ENCODE measurements around the gene STRIP2.
A peak's percentile ranks its signal among the peaks of the same experiment; 100 is the strongest.
"Not testable (repeated sequence)": the region's sequence is repeated elsewhere in the genome, so short reads cannot be mapped to it uniquely, and the experiment has no call there.

The STRIP2 gene

DNA sequence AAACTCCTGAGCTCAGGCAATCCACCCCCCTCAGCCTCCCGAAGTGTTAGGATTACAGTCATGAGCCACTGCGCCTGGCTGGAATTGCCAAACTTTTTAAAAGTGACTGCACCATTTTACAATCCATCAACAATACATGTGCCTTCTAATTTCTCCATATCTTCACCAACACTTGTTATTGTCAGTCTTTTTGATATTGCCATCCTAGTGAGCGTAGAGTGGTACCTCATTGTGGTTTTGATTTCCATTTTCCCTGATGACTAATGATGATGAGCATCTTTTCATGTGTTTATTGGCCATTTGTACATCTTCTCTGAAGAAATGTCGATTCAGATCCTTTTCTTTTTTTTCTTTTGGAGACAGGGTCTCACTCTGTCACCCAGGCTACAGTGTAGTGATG is 21.7 kb upstream of the STRIP2 start:
- DNase-seq = no peak
- in situ Hi-C loops (cut with MboI; ENCODE audit: low pct_unique_long_range_greater_than_20kb, low sequenced_read_pairs) = no loop called here

DNA sequence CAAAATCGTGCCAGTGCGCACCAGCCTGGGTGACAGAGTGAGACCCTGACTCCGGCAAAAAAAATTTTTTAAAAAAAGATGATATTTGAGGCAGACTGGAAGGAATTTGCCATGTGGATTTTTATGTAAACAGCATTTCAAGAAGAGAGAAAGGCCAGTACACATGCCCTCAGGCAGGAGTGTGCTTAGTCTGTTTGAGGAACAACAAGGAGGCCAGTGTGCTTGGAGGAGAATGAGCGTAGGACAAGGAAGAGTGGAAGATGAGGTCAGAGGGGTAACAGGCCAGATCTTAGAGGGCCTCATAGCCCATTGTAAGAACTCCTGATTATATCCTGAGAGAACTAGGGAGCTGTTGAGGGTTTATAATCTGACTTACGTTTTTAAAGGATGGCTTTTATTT is 17.2 kb upstream of the STRIP2 start:
- no peak for DNase-seq
- in situ Hi-C loops (cut with MboI; ENCODE audit: low pct_unique_long_range_greater_than_20kb, low sequenced_read_pairs) = no loop called here

DNA sequence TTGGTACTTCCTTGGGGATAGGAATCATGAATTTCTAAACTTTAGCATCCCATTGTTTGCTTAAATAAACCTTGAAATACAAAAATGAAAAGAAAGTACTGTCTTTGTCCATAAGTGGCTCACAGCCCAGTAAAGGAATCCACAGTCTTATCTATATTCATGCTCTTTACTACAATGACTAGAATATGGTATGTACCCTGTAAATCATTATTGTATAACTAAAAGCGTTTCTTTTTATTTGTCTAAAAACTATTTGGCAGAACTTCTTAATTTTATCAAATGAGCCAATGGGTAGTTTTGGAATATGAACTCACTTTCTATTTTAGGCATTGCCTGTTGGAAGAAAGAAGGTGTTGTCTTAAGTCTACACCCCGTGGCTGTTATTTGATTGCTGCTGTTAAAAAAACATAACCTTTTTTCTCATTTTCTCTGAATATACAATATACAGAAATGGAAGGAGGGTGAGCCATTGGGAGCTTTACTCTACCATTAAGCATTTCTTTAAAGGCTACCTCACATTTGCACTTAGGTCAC is 12.4 kb upstream of the STRIP2 start:
- in situ Hi-C loops (cut with MboI; ENCODE audit: low pct_unique_long_range_greater_than_20kb, low sequenced_read_pairs) = no loop called here
- no peak for DNase-seq

DNA sequence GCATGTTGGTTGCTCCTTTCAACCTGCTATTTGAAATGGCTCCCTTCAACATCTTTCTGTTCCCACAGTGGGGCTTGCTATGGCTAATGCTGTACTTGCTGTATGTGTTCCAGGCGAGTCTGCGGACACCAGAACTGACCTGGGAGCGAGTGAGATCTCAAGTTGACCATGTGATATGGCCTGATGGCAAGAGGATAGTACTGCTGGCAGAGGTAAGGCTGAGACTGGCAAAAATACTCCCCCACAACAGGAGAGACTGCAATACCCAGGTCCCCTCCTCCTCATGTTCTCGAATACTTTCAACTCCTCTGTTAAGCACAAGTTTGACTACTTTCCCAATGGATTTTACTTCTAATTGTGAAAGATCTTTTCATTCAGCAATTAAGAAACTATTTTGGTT is 11.5 kb upstream of the STRIP2 start:
- in situ Hi-C loops (cut with MboI; ENCODE audit: low pct_unique_long_range_greater_than_20kb, low sequenced_read_pairs) = no loop called here
- no peak for DNase-seq

DNA sequence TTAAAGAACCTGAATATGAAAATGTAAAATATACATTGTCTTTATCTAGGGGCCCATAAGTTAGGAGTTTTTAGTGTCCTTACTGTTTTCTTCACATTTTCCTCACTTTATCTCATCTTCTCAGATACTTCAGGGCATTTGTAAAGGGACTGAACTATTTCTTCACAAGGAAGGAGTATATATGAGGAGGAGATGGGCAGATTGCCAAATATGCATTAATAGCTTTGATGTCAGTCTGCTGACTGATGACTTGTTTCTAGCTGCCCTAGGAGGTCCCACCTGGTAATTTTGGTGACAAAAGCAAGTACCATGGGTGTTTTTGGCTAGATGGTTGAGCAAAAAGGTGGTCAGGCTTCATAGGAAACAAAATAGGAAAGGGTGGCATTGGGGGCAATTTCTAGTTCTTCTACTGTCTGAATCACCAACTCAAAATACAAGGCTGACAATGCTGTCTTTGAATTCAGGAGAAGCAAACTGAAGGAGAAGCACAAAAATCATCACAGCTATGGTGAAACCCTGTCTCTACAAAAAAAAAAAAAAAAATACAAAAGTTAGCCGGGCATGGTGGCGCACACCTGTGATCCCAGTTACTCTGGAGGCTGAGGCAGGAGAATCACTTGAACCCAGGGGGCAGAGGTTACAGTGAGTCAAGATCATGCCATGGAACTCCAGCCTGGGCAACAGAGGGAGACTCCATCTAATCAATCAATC is 10.4 kb upstream of the STRIP2 start:
- no peak for DNase-seq
- in situ Hi-C loops (cut with MboI; ENCODE audit: low pct_unique_long_range_greater_than_20kb, low sequenced_read_pairs) = no loop called here

DNA sequence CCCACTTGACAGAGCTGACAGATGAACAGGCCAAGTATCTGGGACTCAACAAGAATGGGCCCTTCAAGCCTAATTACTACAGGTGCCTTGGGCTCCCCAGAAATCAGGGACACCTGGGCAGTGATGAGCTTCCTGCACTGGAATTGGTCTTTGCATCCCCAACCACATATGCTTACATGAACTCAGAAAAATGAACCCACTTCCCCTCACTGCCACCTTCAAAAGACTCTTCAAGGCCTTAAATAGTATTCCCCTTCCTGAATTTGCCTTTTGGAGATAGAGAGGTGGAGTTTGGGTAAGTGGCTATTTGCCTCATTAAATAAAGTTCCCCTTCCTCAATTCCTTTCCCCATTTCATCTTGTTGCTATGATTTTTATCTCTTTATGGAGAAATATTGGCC is 7.8 kb upstream of the STRIP2 start:
- in situ Hi-C loops (cut with MboI; ENCODE audit: low pct_unique_long_range_greater_than_20kb, low sequenced_read_pairs) = no loop called here
- no peak for DNase-seq

DNA sequence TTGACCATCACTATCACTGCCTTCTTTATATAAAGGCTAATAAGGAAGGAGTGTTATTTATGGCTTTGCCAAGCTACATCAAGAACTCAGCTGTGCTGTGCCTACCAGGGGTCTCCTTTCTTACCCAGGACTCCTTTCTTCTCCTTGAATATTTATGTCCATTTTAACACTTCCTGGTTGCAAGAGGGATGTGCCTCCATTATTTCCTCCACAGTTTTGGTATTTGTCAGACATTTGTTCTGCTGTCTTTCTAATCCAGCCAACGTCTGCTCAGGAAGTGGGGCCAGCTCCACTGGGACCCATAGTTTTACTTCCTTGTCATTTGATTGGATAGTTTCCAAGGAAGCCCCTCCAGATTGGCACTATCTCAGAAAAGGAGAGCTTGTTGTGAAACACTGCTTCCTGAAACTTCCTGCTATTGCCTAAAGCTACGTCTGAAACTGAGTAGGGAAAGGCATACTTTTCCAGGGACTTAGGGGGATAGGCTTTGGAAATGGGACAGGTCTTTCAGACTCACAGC is 6.6 kb upstream of the STRIP2 start:
- in situ Hi-C loops (cut with MboI; ENCODE audit: low pct_unique_long_range_greater_than_20kb, low sequenced_read_pairs) = no loop called here
- no peak for DNase-seq

DNA sequence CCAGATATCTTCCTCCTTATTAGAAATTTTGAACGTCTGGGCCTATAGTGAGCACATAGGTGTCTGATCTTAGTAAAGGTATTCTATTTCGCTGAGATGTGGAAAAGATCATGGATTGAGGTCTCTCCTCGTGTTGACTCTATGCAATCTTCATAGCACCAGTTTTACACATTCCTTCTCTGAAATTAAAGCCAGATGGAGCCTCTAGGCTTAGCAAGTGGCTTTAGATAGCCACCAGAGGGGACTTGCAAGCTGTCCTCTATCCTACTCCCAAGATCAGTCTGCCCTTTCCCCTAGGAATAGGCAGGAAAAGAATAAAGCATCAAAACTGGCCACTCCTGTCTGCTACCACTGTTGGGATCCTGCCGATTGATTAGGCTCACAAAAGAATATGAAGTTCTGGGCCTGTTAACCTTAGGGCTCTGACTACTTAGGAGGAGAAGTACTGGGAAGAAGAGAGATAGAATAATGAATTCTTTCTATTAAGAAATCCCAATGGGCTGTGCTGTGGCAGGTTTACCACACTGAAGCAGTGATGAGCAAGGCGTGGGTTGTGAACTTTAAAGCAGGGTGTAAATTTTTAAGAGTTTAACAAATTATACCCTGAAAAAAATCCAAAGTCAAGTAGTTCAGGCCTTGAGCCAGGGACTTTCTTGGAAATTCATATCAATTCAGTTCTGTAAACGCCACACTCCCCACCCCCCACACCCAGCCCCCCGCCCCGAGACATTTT is 2.2 kb upstream of the STRIP2 start:
- DNase-seq = no peak

DNA sequence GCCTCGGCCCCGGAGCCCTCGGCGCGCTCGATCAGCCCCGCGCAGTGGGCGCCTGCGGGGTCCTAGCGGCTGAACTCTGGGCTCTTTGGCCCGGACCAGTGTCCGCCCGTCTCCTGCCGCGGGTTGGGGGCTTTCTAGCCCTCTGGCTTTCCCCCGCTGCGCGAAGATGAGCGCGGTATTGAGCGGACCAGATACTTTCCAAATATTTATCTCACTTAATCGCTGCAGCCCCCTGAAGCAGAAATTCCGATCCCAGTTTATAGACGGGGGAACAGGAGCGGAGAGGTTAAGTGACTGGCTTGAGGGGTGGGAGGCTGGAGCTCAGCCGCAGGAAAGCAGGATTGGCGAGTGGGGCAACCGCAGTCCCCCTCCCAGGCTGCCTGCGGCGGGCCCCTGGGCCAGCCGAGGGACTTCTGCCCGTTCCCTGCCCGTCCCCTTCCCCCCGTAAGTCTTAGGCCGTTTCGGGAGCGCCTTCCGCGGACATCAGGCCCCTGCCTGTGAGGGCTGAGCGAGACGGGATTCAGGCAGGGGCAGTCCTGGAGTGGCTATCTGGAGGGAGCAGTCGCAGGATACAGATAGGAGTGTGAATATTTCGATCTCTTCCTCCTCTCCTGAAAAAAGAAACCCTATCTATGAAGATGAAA is 565 bp downstream of the STRIP2 start:
- peak; percentile 37 for DNase-seq
- in situ Hi-C loops (cut with MboI; ENCODE audit: low pct_unique_long_range_greater_than_20kb, low sequenced_read_pairs) = no loop called here

More for the DNA sequence above, 2.2 kb upstream of the STRIP2 start:
- in situ Hi-C loops (cut with MboI; ENCODE audit: low pct_unique_long_range_greater_than_20kb, low sequenced_read_pairs) = no loop called here

DNA sequence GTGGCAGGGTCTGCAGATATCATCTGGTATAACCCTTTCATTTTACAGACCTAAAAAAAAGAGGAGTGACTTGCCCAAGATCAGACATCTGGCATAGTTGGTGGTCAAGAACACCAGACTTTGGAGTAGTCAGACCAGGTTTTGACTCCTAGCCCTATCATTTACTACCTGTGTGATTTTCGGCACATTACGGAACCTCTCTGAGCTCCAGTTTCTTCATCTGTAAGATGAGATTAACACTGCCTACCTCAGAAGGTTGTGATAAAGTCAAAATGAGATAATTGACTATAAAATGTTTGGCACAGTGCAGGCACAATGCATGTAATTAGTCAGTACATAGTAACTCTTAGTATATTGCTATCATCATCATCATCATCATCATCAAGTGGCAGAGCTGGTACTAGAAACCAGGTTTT is 1.2 kb downstream of the STRIP2 start:
- DNase-seq = no peak
- in situ Hi-C loops (cut with MboI; ENCODE audit: low pct_unique_long_range_greater_than_20kb, low sequenced_read_pairs) = no loop called here

DNA sequence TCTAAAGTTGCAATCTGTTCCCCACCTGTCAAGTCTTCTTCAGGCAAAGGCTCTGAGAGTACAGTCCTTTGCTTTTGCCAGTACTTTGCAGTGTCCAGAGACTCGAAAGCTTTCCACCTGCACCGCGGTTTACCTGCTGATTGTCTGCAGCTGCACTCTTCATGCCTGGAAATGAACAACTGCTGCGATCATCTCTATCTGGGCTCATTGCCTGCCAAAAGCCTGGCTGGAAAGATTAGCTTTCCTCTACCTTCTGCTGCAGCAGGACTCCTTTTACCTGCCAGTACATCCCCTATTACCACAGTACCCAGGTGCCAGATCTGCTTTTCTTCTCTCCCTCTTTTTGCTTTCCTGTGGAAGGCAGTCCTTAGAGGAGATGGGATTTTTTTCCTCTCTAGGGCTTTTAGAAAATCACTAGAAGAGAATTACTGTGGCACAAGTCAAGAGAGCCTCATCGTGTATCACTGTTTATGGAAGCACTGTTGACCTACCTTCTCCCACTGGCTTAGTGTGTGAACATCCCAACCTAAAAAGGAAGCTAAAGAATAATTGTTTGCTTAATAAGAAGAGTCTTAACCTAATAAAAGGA is 2.2 kb downstream of the STRIP2 start:
- no peak for DNase-seq
- in situ Hi-C loops (cut with MboI; ENCODE audit: low pct_unique_long_range_greater_than_20kb, low sequenced_read_pairs) = no loop called here

DNA sequence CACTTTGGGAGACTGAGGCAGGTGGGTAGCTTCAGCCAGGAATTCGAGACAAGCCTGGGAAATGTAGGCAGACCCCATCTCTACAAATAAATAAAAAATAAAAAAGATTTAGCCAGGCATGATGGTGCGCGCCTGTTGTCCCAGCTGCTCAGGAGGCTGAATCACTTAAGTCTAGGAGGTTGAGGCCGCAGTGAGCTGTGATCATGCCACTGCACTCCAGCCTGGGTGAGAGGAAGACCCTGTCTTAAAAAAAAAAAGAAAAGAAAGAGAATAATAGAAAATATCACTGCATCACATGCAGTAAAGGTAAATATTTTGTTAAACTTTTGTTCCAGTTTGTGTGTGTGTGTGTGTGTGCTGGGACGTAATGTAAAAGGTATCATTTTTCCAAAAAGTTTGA is 3.0 kb downstream of the STRIP2 start:
- in situ Hi-C loops (cut with MboI; ENCODE audit: low pct_unique_long_range_greater_than_20kb, low sequenced_read_pairs) = no loop called here
- DNase-seq = no peak

DNA sequence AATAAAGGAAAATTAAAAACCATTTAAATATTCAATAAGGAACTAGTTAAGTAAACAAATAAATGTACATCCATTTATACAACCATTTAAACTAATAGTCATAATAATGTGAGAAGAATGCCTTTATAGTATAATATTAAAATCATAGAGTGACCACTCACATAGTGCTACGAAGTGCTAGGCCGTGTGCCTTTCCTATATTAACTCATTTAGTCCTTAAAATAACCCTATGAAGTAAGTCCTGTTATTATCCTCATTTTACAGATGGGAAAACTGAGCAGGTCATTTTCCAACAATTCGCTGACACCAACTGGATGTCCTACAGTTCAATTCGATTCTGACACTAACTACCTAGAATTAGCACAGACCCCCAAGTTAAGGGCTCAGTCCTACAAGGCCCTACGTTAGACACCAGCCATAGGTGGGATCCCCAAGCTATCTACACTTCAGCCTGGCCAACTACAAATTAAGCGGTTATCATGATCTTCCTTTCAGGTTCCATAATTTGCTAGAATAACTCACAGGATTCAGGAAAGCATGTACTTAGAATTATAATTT is 4.1 kb downstream of the STRIP2 start:
- no peak for DNase-seq
- in situ Hi-C loops (cut with MboI; ENCODE audit: low pct_unique_long_range_greater_than_20kb, low sequenced_read_pairs) = no loop called here

DNA sequence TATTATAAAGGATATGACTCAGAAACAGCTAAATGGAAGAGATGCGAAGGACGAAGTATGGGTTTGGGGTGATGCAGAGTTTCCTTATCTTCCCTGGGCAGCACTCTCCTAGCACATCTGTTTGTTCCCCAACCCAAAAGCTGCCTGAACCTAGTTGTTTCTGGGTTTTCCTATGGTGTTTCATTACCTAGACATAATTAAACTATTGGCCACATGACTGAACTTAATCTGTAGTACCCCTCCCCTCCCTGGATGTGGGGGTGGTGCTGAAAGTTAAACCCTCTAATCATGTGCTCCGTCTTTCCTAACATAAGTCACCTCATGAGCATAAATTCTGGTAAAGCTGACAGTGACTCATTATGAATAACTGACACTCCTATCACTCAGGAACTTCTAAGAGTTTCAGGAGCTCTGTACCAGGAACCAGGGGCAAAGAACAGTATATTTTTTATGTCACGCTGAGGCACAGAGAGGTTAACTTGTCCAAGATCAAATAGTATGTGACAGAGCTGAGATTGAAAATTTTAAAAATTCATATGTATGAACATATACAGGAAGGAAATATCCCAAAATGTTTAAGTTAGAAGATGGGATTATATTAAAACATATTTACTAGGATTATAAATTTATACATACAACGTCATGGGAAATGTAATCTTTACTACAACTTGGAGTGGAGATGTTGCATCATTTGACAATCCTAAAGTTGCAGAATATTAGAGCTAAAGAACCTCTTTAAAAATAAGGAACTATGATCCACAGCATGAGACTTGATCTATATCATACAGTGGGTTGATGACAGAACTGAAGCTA is 4.8 kb downstream of the STRIP2 start:
- in situ Hi-C loops (cut with MboI; ENCODE audit: low pct_unique_long_range_greater_than_20kb, low sequenced_read_pairs) = no loop called here
- DNase-seq = no peak

DNA sequence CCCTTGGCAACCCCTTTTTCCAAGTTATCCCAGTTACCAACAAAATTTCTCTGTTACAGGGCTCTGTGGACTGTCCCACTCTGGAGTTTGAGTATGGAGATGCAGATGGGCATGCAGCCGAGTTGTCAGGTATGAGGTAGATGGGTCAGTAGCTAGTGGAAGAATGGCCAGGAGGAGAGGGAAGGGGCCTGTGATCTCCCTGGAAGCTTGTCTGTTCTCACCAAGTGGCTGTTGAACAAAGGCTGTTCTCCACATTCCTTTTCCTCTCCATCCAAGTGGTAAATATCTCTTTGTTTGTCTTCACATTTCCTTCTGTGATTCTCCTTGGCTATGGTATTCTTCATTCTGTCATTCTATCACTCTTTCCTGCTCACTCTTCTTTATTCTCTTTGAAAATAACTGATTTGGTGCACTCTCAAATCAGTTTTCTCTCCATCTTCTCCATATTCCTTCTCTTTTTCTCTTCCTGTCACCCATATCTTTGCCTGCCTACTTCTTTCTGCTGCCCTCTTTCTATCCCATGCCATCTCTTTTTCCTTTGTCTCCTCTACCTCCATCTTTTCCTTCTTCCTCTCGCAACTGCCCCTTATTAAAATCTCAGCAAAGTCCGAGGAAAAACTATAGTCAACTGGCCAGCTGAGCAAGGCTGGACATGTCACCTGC is 5.9 kb downstream of the STRIP2 start:
- in situ Hi-C loops (cut with MboI; ENCODE audit: low pct_unique_long_range_greater_than_20kb, low sequenced_read_pairs) = no loop called here
- no peak for DNase-seq

DNA sequence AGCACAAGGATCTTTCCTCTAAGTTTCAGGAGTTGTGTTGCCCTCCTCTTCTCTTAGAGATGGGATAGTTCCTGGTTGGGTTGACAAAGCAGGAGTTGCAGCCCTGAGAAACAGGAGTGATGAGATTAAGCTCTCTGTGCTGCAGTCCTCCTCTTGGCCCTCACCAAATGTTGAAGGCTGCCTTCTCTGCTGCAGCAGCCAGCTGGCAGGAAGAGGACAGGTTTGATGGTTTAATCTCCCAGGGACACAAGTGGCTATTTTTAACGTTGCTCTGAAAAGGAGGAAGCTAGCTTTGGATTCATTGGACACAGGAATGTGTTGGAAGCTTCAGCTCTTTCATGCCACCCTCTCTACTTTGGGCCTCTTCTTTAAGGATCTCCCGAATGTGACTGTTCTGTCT is 9.4 kb downstream of the STRIP2 start:
- in situ Hi-C loops (cut with MboI; ENCODE audit: low pct_unique_long_range_greater_than_20kb, low sequenced_read_pairs) = no loop called here
- DNase-seq = peak; percentile 28

DNA sequence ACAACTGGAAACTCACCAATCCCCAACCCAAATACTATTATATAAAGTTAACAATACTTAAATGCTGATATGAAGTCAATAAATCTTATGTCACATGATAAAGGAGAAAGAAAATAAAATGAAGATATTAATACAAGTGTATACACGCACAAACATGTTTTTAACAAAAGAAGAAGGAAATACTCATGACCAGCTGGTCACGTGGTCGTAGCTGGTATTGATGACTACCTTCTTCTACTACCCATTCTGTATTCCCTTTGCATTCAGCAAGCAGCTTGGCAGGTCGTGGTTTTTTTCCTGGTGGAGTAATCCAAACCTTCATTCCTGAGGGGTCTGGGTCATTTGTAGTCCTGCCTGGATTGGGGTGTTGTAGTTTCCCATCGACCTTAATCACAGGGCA is 10.5 kb downstream of the STRIP2 start:
- DNase-seq; in situ Hi-C loops (cut with MboI; ENCODE audit: low pct_unique_long_range_greater_than_20kb, low sequenced_read_pairs): not testable (repeated sequence)

DNA sequence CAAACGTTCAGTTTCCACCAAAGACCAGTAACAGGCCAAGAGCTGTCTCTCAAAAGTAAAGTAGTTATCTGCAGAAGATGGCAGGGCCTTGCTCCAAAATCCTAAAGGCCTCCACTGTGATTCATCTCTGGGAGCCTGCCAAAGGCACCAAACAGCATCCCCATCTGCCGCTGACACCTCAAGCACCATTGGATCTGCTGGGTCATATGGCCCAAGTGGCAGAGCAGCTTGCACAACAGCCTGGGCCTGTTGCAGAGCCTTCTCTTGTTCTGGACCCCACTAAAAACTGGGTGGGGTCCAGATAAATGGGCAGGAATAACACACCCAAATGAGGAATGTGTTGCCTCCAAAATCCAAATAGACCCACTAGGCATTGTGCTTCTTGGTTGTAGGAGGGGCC is 12.7 kb downstream of the STRIP2 start:
- in situ Hi-C loops (cut with MboI; ENCODE audit: low pct_unique_long_range_greater_than_20kb, low sequenced_read_pairs); DNase-seq: not testable (repeated sequence)

Measured in KBM-7 (cell line).